Right lung (tissue), 5 donors: ENCODE data around the gene PTCD1. TPM values are rescaled to one million over a fixed set of nuclear protein-coding genes. Genes with fewer than 3 reads are reported as not detected.
A peak's percentile ranks its signal among the peaks of the same experiment; 100 is the strongest.
"Not testable (repeated sequence)": the region's sequence is repeated elsewhere in the genome, so short reads cannot be mapped to it uniquely, and the experiment has no call there.

Source experiments
- DNase-seq, 2 donors: peaks; one replicate each; pipeline ENCODE4 v3.0.0-alpha.2; 2013
- polyA plus RNA-seq, 5 donors: library from polyadenylated mRNA; unstranded; fragments of 120-200 nt; gene quantifications; one replicate each; pipeline versions ENCODE4 v1.2.1 to v1.2.3, GENCODE V29; 2013; ENCODE audit warnings: inconsistent platforms in 1 of 5, low replicate concordance in 1 of 5; ENCODE audit not compliant: insufficient read length in 5 of 5, insufficient read depth in 1 of 5

PTCD1 gene
- polyA plus RNA-seq, 5 donors, result 4.3 to 8.0 (median 6.2) TPM

DNA sequence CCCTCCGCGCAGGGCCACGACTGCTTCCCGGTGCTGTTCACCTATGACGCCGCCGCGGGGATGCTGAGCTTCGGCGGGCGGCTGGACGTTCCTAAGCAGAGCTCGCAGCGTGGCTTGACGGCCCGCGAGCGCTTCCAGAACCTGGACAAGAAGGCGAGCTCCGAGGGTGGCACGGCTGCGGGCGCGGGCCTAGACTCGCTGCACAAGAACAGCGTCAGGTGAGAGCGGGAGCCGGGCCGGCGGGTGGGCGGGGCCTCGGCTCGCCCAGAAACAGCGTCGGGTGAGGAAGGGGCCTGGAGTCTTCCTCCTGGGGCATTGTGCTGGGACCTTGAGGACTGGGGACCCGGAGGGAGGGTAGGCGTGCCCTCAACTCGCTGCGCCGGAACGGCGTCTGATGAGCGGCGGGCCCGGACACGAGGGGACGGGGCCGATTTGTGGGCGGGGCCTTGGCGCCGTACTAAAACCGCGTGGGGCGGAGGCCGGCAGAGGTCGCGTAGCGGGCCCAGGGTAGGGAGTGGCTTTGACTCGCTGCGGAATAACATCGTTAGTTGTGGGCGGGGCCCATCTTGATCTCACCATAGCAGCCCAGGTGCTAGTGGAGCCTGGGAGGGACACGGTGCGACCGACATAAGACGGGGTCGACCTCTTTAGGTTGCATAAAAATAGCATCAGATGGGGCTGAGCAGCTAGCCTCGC, 45.8 kb downstream of the PTCD1 start:
- DNase-seq, result peak; percentile 63 to 72

DNA sequence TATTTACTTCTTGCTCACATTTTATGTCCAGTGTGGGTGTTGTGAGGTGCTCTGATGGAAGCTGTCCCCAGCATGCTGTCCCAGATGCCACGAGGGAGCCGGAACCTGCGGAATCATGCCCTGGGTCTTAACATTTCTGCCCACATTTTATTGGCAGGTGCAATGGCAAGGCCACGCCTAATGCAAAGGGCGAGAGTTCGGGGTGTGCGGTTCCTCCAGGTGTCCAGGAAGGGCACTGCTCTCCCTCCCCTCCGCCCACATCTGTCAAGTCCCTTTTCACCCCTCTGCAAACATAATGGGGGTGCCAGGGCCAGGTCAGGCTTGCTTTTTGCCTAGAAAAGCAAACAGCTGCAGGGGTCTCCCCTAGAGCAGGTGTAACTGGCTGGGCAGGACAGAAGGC, 46.6 kb downstream of the PTCD1 start:
- DNase-seq, result no peak

DNA sequence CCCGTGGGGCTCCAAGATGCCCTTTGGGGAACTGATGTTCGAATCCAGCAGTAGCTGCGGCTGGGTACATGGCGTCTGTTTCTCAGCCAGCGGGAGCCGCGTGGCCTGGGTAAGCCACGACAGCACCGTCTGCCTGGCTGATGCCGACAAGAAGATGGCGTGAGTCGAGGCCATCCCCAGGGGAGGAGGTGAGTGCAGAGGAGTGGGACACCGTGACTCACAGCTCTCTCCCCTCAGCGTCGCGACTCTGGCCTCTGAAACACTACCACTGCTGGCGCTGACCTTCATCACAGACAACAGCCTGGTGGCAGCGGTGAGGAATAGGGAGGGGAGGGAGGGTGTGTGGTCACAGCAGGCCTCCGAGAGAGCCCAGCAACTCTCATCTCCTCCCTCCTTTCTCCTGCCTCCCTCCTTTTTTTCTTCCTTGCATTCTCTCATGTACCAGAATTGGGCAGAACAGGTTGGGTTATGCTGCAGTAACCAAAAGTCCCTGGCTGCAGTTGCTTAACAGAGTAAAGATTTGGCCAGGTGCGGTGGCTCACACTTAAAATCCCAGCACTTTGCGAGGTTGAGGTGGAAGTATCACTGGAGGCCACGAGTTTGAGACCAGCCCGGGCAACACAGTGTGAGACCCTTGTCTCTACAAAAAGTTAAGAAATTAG, 47.5 kb downstream of the PTCD1 start:
- DNase-seq, result no peak

DNA sequence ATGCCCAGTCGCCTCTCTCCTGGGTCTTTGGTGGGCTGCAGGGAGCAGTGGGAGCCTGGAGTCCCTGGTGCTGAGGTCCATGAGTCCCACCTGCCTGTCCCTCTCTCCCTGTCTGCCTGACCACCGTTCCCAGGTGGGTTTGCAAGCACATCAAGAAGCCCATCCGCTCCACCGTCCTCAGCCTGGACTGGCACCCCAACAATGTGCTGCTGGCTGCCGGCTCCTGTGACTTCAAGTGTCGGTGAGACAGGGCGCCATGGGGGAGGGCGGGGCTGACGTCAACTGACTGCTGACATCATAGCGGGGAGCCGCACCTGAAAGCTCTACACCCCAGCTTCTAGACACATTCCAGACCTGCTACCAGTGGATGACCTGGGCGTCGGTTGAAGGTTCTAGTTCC, 48.8 kb downstream of the PTCD1 start:
- DNase-seq, result no peak

DNA sequence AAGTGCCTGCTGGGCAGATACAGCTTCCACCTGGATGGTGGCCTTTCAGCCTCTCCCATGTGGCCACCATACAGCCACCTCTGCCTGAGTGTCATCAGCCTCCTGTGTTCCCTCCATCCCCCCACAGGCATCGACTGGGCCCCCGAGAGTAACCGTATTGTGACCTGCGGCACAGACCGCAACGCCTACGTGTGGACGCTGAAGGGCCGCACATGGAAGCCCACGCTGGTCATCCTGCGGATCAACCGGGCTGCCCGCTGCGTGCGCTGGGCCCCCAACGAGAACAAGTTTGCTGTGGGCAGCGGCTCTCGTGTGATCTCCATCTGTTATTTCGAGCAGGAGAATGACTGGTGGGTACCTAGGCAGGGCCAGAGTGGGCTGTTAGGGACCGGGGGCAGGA, 50.7 kb downstream of the PTCD1 start:
- DNase-seq, result no peak

DNA sequence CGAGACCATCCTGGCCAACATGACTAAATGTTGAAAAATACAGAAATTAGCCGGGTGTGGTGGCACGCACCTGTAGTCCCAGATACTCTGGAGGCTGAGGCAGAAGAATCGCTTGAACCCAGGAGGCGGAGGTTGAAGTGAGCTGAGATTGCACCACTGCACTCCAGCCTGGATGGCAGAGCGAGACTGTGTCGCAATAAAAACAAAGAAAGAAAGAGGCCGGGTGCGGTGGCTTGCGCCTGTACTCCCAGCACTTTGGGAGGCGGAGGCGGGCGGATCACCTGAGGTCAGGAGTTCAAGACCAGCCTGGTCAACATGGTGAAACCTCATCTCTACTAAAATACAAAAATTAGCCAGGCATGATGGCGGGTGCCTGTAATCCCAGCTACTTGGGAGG, 51.4 kb downstream of the PTCD1 start:
- DNase-seq, result not testable (repeated sequence)

DNA sequence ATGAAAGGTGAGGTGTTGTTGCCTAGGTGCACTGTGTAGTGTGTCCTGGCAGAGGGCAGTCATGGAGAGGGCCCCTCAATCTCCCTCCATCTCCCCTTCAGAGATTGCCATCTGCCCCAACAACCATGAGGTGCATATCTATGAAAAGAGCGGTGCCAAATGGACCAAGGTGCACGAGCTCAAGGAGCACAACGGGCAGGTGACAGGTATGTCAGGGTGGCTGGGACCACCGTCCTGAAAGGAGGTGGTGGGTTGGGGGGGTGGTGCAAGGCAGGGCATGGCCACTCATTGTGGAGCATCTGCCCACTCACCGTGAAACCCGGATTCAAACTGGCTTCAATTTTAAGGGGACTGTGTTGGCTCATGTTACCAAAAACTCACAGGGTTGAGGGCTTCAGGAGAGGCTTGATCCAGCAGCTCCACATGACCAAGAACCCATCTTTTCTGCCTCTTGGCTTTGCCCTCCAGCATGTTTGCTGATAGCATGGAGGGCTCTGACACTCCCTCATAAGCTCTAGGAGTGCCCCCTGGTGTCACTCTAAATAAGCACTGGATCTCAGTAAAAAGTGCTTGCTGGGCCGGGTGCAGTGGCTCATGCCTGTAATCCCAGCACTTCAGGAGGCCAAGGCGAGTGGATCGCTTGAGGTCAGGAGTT, 51.9 kb downstream of the PTCD1 start:
- no peak for DNase-seq

DNA sequence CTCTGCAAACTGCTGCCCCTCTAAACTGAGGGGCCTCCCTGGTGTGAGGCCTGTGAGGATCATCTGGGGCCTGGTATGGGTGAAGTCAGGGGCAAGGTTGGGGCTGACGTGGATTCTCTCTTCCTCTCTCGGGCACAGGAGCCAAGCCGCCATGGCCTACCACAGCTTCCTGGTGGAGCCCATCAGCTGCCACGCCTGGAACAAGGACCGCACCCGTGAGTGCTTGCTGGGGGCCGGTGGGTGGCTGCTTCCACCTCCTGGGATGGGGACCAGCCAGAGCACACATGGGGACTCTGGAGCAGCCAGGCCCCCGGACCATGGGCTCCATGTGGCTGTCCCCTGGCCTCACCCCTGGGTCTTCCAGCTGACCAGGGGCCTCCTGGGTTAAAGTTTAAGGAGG, 53.0 kb downstream of the PTCD1 start:
- no peak for DNase-seq

DNA sequence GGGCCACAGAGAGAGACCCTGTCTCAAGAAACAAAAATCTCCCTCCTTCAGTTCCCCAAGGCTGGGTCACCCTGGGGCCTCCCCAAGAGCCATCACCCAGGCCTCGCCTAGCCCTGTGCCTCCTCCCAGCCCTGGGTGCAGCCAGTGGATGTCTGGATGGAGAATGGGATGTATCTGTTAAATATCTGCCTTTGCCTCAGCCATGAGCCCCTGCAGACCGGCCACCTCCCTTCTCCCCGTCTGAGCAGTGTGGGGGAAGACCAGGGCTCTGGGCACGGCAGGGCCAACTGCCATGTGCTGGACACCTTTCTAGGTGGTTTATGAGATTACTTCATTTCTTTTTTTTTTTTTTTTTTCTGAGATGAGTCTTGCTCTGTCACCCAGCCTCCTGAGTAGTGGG, 54.1 kb downstream of the PTCD1 start:
- no peak for DNase-seq

DNA sequence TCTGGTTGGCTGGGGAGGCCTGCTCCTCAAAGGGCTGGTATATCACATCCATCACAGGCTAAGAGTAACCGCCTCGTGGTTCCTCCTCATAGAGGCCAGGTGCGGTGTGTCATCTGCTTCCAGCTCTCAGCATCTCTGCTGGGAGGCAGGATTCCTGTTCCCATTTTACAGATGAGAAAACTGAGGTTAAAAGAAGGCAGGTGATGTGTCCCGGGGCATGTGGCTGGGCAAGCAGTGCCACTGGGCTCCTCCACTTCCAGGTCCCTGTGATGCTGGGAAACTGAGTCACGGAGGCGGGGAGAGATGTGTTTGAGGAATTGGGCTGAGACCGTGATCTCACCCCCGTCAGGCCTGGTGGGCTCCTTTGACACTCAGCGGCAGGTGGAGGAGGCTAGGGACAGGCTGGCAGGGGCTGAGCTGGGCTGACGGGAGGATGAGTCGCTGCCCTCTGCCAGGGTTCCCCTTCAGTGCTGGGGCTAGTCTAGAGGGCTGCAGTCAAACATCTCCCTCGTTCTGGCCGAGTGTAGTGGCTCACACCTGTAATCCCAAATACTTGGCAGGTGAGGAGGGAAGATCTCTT, 54.7 kb downstream of the PTCD1 start:
- DNase-seq, result no peak

DNA sequence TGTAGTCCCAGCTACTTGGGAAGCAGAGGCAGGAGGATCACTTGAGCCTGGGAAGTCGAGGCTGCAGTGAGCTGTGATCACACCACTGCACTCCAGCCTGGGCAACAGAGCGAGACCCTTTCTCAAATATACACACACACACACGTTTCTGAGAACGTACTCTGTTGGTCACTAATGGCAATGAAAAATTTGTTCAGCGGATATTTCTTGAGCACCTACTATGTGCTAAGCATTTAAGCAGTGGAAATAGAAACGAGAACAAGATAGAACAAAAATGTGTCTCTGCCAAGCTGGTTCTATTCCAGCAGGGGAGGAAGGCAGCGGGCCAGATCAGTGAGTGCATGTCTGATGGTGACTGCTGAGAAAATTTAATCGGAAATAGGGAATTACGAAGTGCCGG, 55.4 kb downstream of the PTCD1 start:
- no peak for DNase-seq

DNA sequence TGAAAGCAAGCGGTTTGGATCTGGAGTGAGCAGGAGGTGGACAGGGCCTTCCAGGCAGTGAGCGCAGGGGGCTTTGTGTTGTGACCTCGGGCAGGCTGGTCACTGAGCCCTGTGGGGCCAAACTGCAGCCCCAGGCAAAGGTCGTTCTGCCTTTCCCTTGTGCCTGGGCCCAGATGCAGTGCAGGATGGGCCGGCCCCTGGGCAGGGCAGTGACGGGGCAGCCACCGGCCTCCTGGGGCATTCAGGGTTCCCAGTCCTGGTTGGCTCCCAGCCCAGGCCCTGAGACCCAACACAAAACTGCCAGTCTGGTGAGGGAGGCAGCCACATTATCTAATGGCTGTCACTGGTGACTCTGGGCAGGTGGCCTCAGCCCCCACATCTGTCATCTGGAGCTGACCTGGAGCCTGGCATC, 56.9 kb downstream of the PTCD1 start:
- no peak for DNase-seq

DNA sequence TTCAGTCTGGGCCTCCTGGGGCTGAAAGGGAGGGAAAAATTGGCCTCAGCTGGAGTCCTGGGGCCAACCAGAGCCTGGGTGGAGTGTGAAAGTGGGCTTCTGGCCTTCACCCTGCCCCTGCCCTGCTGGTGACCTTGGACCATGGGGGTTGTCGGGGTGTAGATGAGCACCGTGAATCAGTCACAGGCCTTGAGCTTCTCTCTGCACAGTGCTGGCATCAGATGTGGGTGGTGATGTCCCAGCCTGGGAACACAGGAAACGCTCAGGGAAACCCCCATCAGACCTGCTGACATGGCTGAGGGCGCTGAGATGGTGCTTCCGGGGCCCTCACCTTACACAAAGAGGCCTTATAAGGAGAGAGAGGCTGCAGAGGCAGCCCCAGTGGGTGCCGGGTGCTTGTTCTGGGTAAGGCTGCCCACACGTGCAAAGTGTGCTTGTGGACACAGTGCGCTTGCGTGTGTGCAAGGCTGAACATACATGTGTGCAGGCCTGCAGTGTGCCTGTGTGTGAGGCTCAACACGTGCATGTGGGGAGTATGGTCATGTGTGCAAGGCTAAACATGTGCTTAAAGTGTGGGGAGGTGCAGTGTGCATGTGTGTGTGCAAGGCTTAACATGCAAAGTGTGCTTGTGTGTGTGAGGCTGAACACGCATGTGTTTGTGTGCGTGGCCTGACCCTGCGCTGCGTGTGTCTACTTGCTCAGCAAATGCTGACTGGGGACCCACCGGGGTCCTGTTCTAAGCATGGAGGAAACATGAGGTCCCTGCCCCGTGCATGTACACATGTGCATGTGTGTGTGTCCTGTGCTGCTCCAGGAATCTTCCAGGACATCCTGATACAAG, 57.6 kb downstream of the PTCD1 start:
- no peak for DNase-seq

DNA sequence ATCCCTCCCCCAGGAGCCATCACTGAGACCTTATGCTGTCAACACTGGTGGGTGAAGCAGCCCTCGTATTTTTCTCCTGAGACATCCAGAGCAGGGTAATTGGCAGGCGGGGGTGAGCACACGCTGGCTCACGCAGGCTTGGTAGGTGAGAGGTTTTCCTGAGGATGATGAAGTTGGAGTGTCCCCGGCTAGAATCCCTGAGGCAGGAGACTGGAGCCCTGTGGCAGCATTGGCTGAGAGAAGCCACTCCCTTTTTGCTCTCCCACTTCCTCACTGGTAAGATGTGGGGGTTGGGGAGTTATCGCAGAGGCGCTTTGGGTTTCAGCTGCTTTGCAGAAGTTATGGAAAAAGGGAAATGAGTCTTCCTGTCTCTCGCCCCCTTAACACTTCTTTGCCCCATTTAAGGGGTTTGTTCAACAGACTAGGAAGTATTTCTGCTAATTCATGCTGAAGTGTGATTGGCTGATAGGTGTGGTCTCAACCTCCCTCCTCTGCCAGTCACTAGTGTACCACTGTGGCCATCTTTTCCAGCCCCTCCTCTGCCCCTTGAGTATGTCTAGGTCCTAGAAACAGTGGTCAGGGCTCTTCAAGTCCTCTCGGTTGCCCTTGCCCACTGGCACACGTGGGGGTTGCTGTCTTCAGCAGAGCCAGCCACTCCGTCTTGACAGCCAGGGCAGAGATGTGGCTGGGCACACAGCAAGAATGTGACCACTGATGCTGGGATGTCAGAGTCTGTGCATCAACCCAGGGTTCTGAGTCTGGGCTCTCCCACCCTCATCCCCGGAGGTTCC, 58.4 kb downstream of the PTCD1 start:
- no peak for DNase-seq

DNA sequence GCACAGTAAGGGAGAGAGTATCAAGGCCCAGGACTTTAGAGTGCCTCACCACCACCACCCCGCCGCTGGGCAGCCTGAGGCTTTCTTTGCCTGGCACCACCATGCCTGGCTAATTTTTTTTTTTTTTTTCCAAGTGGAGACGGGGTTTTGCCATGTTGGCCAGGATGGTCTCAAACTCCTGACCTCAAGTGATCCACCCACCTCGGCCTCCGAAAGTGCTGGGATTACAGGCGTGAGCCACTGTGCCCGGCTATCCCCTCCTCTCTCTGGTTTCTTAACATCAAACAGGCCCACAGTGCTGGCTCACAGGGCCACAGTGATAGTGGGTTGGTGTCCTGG, 58.9 kb downstream of the PTCD1 start:
- not testable (repeated sequence) for DNase-seq

DNA sequence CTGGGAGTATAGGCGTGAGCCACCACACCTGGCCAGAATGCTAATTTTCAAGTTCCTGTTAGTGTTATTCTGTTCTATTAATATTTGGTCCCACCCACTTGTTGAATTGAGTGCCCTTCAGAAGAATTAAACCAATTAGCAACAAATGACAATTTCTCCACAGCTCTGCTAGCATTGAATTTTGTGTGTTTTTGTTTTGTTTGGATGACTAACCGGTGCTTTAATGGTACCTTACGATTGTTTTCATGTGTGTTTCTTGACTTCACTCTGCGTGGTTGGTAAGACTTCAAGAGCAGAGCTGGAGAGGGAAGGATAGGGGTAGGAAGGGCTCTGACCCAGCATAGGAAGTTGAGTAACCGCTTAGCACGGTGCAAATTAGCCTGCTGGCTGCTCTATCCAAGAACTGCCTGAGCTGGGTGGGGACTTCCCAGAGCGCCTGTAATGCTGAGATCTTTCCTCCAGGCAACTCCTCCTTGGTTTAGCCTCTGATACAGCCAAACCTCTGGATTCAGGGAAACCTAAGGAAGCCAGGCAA, 59.5 kb downstream of the PTCD1 start:
- DNase-seq, result peak in 1 of 2 donors; percentile 25

DNA sequence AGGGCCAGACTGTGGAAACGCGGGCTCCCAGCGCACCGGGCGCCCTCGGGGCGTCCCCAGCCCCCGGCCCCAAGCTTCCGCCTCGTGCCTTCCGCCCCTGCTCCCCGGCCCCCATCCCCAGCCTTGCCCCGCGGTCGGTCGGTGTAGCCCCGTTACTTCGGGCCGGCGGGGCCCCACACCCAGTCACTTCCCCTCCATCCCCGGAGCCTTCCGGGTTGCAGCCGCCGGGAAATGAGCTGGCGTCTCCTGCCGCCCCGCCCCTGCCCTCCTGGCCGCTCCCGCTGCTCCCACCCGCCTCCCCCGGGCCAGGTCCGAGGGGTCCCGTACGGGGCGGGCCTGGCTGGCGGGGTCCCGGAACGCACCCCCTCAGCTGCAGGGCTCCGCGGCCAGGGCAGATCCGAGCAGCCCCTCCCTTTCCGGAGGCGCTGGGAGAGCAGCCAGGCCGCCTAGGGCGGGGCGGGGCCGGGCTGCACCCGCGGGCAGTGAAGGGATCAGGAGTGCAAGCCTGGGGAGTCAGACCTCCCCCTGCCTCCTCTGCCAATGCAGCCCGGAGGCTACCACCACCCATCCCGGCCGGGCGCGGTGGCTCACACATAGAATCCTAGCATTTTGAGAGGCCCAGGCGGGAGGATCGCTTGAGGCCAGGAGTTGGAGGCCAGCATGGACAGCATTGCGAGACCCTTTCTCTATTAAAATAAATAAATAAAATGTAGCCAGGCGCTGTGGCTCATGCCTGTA, 63.4 kb downstream of the PTCD1 start:
- peak; percentile 43 to 68 for DNase-seq

DNA sequence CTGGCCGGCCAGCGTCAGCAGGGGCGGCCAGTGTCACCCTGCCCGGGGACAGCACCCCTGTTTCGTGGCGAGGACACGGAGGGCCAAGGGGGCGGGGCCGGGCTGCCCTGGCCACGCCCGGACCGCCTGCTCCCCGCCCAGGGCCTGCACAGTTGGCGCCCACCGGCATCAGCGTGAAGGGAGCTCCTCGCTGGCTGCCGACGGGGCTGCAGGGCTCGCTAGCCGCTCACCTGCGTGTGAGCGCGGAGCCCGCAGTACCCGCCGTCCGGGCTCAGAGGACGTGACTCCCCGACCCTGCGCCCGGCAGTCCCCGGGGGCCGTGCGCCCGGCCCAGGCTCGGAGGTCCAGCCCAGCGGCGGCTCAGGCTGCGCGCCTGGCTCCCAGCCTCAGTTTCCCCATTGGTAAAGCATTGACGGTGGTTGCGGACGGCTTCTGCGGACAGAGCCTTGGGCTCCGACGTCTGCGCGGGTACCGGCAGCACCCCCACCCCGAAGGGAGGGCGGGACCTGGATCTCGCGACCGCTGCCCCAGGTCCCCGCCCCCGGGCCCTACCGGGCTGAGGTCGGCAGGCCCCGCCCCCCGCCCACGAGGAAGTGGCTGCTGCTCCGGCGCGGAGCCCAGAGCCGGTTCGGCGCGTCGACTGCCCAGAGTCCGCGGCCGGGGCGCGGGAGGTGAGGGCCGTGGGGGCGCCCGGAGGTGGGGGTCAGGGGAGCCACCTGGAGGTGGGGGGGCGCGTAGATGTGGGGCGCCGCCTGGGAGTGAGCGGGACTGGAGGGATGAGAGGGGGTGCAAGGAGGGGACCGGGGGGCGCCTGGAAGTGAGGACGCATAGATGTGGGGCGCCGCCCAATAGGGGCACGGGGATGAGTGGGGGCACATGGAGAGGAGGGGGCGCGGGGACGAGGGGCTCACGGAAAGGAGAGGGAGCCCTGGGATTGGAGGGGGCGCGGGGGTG, 64.2 kb downstream of the PTCD1 start, which contains the start of gene ARPC1B:
Gene ARPC1B (plus strand): TSS at position 620 of the 954 bp plus-strand sequence. CDS start 10,985 bp downstream, outside the sequence.
- peak in 1 of 2 donors; percentile 34 for DNase-seq
